Lower leg skin (tissue), 4 donors: ENCODE data around the gene JRKL. TPM values are rescaled to one million over a fixed set of nuclear protein-coding genes. Genes with fewer than 3 reads are reported as not detected.
A peak's percentile ranks its signal among the peaks of the same experiment; 100 is the strongest.

Experiments
- DNase-seq, 2 donors: peaks; one replicate each; pipeline ENCODE4 v3.0.0-alpha.2; 2019; ENCODE audit warnings: low spot score in 2 of 2
- H3K4me3 ChIP-seq: fragments of 200-600 bp; sonication (generic); 2 replicates; pipeline ENCODE4 v1.5.1; 2017; ENCODE audit warnings: mild to moderate bottlenecking, low read depth; ENCODE audit not compliant: poor library complexity, severe bottlenecking
- POLR2A ChIP-seq, 2 donors: fragments of 450-650 bp; IDR thresholded peaks; one replicate each; pipeline ENCODE4 v1.6.1; 2016 to 2017; ENCODE audit warnings: antibody characterized with exemption in 2 of 2, mild to moderate bottlenecking in 1 of 2, moderate library complexity in 1 of 2
- WGBS, 2 donors: methylation state at CpG; one replicate each; pipeline ENCODE4 v1.1.5; 2018; 5-methylcytosine and 5-hydroxymethylcytosine counted together
- intact Hi-C: fragments of 100-400 bp; cut with DNase I; formaldehyde crosslinking; loops from one replicate; pipeline ENCODE4 v1.15.0; 2023; ENCODE audit warnings: low total_unique reads
- total RNA-seq, 4 donors: library from RNA; depleted of rRNA; stranded (reverse); fragments of >200 nt; gene quantifications; one replicate each; pipeline ENCODE4 v1.1.0, GENCODE V29; 2016
- TF ChIP-seq, protein P1 (sequence below), 3 donors: fragments of 450-650 bp; IDR thresholded peaks; one replicate each; pipeline ENCODE4 v1.5.1; 2016; ENCODE audit warnings: antibody characterized with exemption in 3 of 3, mild to moderate bottlenecking in 3 of 3, moderate library complexity in 2 of 3

The JRKL gene
- total RNA-seq, 4 donors from 2014 or later: 4.0 to 10.2 (median 5.3) TPM

DNA sequence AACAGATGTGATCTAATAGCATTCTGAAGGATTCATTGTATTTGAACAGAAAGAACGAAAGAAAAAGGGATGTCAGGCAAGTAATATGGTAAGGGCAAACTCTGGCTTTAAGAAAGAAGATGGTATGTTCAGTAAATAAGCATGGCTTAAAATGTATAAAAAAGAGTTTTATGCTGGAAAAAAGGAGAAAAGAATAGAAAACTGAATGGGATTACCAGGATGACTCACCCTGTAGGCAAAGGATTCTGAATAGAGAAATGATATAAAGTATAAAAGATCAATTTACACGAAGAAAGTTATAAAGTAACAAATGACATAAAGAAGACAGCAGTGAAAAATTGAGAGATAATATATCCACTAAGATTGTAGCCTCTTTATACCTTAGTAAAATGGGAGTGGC is 4.6 kb upstream of the JRKL start:
- intact Hi-C loops: no loop called here
- 90 to 92% methylated on average over 2 of the region's 2 CpGs for WGBS, 2 donors

DNA sequence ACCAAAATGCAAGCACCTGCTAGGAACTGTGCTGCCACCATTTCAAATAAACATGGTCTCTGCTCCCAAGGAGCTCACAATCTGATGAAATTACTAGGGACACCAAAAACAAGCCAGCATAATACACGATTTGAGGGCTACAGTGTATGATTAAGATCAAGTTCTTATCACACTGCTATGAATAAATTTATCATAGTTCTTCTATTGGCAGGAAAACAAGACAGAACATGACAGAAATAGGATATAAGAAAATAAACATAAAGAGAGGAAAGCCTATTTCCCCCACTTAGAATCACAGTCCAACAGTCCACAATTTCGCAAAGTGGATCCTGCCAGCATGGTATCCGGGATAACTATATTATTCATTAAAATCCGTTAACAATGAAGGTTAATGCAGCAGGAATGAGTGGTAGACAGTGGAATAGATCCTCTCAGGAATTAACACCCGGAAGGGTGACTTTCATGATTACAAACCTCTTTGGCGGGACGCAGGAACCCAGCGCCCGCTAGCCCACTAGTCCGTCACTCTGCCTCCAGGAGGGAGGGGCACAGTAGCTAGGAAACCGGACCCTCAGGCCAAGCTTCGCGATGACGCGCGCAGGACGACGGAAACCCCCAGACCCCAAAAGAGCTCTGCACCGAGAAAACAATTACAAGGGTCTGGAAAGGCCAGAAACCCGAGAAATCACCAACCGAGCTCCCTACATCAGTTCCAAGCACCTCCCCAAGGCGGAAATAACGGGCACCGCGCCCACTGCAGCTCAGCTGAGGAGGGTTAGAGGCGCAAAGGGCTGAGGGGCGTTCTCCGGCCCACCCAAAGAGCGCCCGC is 708 bp upstream of the JRKL start:
- intact Hi-C loops: no loop called here

More for the DNA sequence above, 4.6 kb upstream of the JRKL start:
- no peak overlapping the region for H3K4me3 ChIP-seq
- no peak for DNase-seq
- TF ChIP-seq POLR2A (IDR thresholded peaks at IDR 0.05): no peak
- TF ChIP-seq, protein P1, sequence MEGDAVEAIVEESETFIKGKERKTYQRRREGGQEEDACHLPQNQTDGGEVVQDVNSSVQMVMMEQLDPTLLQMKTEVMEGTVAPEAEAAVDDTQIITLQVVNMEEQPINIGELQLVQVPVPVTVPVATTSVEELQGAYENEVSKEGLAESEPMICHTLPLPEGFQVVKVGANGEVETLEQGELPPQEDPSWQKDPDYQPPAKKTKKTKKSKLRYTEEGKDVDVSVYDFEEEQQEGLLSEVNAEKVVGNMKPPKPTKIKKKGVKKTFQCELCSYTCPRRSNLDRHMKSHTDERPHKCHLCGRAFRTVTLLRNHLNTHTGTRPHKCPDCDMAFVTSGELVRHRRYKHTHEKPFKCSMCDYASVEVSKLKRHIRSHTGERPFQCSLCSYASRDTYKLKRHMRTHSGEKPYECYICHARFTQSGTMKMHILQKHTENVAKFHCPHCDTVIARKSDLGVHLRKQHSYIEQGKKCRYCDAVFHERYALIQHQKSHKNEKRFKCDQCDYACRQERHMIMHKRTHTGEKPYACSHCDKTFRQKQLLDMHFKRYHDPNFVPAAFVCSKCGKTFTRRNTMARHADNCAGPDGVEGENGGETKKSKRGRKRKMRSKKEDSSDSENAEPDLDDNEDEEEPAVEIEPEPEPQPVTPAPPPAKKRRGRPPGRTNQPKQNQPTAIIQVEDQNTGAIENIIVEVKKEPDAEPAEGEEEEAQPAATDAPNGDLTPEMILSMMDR (IDR thresholded peaks at IDR 0.05): no peak

DNA sequence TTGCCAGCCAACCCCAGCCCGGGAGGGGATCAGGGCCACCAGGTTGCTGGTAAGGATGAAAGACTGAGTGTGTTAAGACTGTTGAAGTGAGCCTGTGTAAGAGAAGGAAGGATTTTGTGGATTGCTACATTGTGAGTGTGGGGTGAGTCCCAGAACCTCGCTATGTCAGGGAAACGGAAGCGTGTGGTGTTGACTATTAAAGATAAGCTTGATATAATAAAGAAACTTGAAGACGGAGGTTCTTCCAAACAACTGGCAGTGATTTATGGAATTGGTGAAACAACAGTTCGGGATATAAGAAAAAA is 627 bp downstream of the JRKL start:
- WGBS, 2 donors: 11 to 29% methylated on average over 6 of the region's 6 CpGs
- H3K4me3 ChIP-seq: peak overlapping the region; percentile 91
- intact Hi-C loops: no loop called here
- DNase-seq: no peak
- TF ChIP-seq, protein P1 (IDR thresholded peaks at IDR 0.05): no peak
- TF ChIP-seq POLR2A (IDR thresholded peaks at IDR 0.05): no peak

More for the DNA sequence above, 708 bp upstream of the JRKL start:
- WGBS, 2 donors: 0% methylated on average over 30 of the region's 30 CpGs
- H3K4me3 ChIP-seq: peak overlapping the region; percentile 91
- no peak for DNase-seq
- no peak for TF ChIP-seq POLR2A (IDR thresholded peaks at IDR 0.05)
- TF ChIP-seq, protein P1 (IDR thresholded peaks at IDR 0.05): no peak

DNA sequence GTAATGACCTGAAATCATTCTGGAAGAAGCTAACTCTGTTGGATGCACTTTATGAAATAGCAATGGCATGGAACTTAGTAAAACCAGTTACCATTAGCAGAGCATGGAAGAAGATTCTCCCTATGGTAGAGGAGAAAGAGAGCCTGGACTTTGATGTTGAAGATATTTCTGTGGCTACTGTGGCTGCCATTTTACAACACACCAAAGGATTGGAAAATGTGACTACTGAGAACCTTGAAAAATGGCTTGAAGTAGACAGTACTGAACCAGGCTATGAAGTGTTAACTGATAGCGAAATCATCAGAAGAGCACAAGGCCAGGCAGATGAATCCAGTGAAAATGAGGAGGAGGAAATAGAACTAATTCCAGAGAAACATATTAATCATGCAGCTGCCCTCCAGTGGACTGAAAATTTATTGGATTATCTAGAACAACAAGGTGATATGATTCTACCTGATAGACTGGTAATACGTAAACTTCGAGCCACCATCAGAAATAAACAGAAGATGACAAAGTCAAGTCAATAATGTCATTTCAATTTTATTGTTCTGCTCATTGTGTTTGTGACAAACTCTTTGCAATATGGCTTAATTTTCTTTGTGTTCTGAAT is 2.0 kb downstream of the JRKL start:
- TF ChIP-seq, protein P1 (IDR thresholded peaks at IDR 0.05): no peak
- TF ChIP-seq POLR2A (IDR thresholded peaks at IDR 0.05): no peak
- DNase-seq: no peak
- no peak overlapping the region for H3K4me3 ChIP-seq
- intact Hi-C loops: no loop called here
- 88 to 95% methylated on average over 3 of the region's 3 CpGs for WGBS, 2 donors

DNA sequence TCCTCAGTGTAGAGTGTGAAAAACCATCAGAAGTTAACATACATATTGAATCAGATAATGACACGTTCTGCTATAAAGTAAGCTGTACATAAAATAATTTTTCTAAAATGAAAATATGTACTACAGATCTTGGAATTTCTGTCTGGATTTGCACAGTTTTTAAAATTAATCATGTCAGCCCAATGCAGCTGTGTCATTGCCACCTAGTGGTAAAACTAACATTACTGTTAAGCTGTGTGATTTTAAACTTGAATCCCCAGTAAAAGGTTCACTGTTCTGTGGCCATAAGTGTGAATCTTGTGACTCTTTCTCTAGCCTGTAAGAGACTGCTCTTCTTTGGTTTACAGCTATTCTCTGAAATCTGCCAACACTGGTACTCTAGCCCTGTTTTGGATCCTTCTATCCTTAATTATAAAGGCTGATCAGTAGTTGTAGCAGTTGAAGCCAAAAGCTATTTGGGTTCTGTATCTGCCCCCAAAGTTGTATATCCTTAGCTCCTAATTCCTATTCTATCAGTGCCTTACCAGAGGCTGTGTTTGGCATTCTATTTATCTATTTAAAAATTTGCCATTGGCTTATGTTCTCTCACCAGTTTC is 4.0 kb downstream of the JRKL start:
- 2 to 10% methylated on average over 1 of the region's 1 CpG for WGBS, 2 donors
- DNase-seq: no peak
- TF ChIP-seq, protein P1 (IDR thresholded peaks at IDR 0.05): peak in 1 of 3 donors; percentile 30
- TF ChIP-seq POLR2A (IDR thresholded peaks at IDR 0.05): no peak
- H3K4me3 ChIP-seq: no peak overlapping the region
- intact Hi-C loops: no loop called here
